Activated naive CD4-positive, alpha-beta T cell treated with anti-CD3 and anti-CD28 coated beads for 36 hours (primary cell): ENCODE results near the gene TLN1. TPM values are rescaled to one million over a fixed set of nuclear protein-coding genes. Genes with fewer than 3 reads are reported as not detected.
A peak's percentile ranks its signal among the peaks of the same experiment; 100 is the strongest.

Experiments
- CTCF ChIA-PET: fragments of 350-600 bp; sonication (Branson Sonifier 250); formaldehyde crosslinking; loops from one replicate; lab custom pipeline; 2021; ENCODE audit warnings: antibody characterized with exemption; lab: Charles Lee
- DNase-seq: peaks from one replicate; pipeline ENCODE4 v3.0.0-alpha.2; 2020
- H3K27ac Mint-ChIP-seq: one replicate; pipeline ENCODE4 v1.8.0; 2021; ENCODE audit warnings: mild to moderate bottlenecking, mixed read lengths
- H3K27me3 Mint-ChIP-seq: one replicate; pipeline ENCODE4 v1.8.0; 2021; ENCODE audit warnings: low read depth, mixed read lengths
- H3K36me3 Mint-ChIP-seq: one replicate; pipeline ENCODE4 v1.8.0; 2021; ENCODE audit warnings: low read depth, mixed read lengths
- H3K4me1 Mint-ChIP-seq: one replicate; pipeline ENCODE4 v1.8.0; 2021; ENCODE audit warnings: low read depth, mixed read lengths
- H3K4me3 Mint-ChIP-seq: one replicate; pipeline ENCODE4 v1.8.0; 2021; ENCODE audit warnings: mild to moderate bottlenecking, moderate library complexity, mixed read lengths
- H3K9me3 Mint-ChIP-seq: one replicate; pipeline ENCODE4 v1.8.0; 2021; ENCODE audit warnings: mixed read lengths
- intact Hi-C: fragments of 100-400 bp; cut with micrococcal nuclease; formaldehyde crosslinking; loops from one replicate; pipeline ENCODE4 v1.15.1; 2023
- total RNA-seq, 2 experiments: library from RNA; stranded (reverse); gene quantifications; one replicate each; pipeline ENCODE4 v1.2.3, GENCODE V29; 2021

Gene TLN1
- total RNA-seq: 100 to 1,000 TPM; 190 TPM

GRCh38 chr9:35732185-35732799 is at the start of gene TLN1, which contains the start of gene CREB3:
Gene TLN1 (minus strand): TSS chr9:35732195. CDS start chr9:35725694, 6,501 bp downstream.
Gene CREB3 (plus strand): TSS chr9:35732666. CDS start chr9:35732773, 107 bp downstream.
- Mint-ChIP-seq H3K36me3 (peaks cover 6% of the 10 kb centered on the region), H3K4me3 (peak within 1 kb of the TSS; percentile 84), H3K9me3 (no peaks in the 10 kb centered on the region), H3K27ac (peak within 1 kb of the TSS; percentile 90), H3K4me1 (peaks cover 16% of the 10 kb centered on the region), H3K27me3 (no peaks in the 10 kb centered on the region)
- intact Hi-C loops: loop anchor here (1.0 to 2.0 kb wide), 11 partner anchors 17 to 661 kb away; partner anchors contain the start of genes ATOSB, GBA2, HINT2 and RGP1
- CTCF ChIA-PET: interaction anchor here (0.6 to 8.9 kb wide), 20 partner anchors 14 to 150 kb away, joined by 3 to 68 read pairs (median 4); partner anchors contain the start of genes ARHGEF39, CCDC107, GBA2 and HINT2
- DNase-seq: peak; percentile 98

- no peak for DNase-seq
- no peak overlapping the region for H3K4me3 Mint-ChIP-seq
- intact Hi-C loops: no loop called here
- H3K27ac Mint-ChIP-seq: no peak overlapping the region
- H3K9me3 Mint-ChIP-seq: no peaks in the 10 kb centered on the region
- H3K36me3 Mint-ChIP-seq: peaks cover 21% of the 10 kb centered on the region
- no peaks in the 10 kb centered on the region for H3K27me3 Mint-ChIP-seq
- CTCF ChIA-PET: interaction anchor here (0.6 to 0.7 kb wide), 2 partner anchors 38 to 412 kb away, joined by 3 to 6 read pairs; no protein-coding TSS in a partner anchor
- H3K4me1 Mint-ChIP-seq: no peaks in the 10 kb centered on the region
These were observed 49.1 kb upstream of the TLN1 start for GRCh38 chr9:35781066-35781465.

- no peaks in the 10 kb centered on the region for H3K27me3 Mint-ChIP-seq
- intact Hi-C loops: no loop called here
- H3K4me1 Mint-ChIP-seq: no peaks in the 10 kb centered on the region
- H3K36me3 Mint-ChIP-seq: peaks cover 10% of the 10 kb centered on the region
- no peak overlapping the region for H3K27ac Mint-ChIP-seq
- H3K9me3 Mint-ChIP-seq: no peaks in the 10 kb centered on the region
- CTCF ChIA-PET: interaction anchor here (0.6 to 2.4 kb wide), 3 partner anchors 10 to 29 kb away, joined by 3 to 11 read pairs (median 3); partner anchors contain the start of genes GBA2 and RGP1
- H3K4me3 Mint-ChIP-seq: no peak overlapping the region
- no peak for DNase-seq
These were observed 46.5 kb upstream of the TLN1 start for GRCh38 chr9:35778496-35778895.

- Mint-ChIP-seq H3K4me1 (no peaks in the 10 kb centered on the region), H3K27ac (no peak overlapping the region), H3K36me3 (peaks cover 5% of the 10 kb centered on the region), H3K9me3 (no peaks in the 10 kb centered on the region), H3K4me3 (no peak overlapping the region), H3K27me3 (no peaks in the 10 kb centered on the region)
- no peak for DNase-seq
- CTCF ChIA-PET: interaction anchor here (1.4 to 1.8 kb wide), 4 partner anchors 14 to 79 kb away, joined by 3 to 5 read pairs (median 4); no protein-coding TSS in a partner anchor
- intact Hi-C loops: no loop called here
These were observed 44.0 kb upstream of the TLN1 start for GRCh38 chr9:35776018-35776417.

- no peak for DNase-seq
- CTCF ChIA-PET: interaction anchor here (0.8 to 1.8 kb wide), 5 partner anchors 12 to 78 kb away, joined by 3 to 5 read pairs (median 4); no protein-coding TSS in a partner anchor
- H3K27me3 Mint-ChIP-seq: no peaks in the 10 kb centered on the region
- peaks cover under 1% of the 10 kb centered on the region for H3K36me3 Mint-ChIP-seq
- no peaks in the 10 kb centered on the region for H3K4me1 Mint-ChIP-seq
- intact Hi-C loops: no loop called here
- no peak overlapping the region for H3K27ac Mint-ChIP-seq
- H3K4me3 Mint-ChIP-seq: no peak overlapping the region
- no peaks in the 10 kb centered on the region for H3K9me3 Mint-ChIP-seq
These were observed 43.1 kb upstream of the TLN1 start for GRCh38 chr9:35774907-35775635.

GRCh38 chr9:35771943-35772342 is 39.9 kb upstream of the TLN1 start:
- Mint-ChIP-seq H3K4me1 (peaks cover 6% of the 10 kb centered on the region), H3K27ac (no peak overlapping the region), H3K9me3 (no peaks in the 10 kb centered on the region), H3K27me3 (no peaks in the 10 kb centered on the region), H3K4me3 (no peak overlapping the region), H3K36me3 (no peaks in the 10 kb centered on the region)
- CTCF ChIA-PET: interaction anchor here (0.6 to 2.5 kb wide), 5 partner anchors 18 to 299 kb away, joined by 3 to 11 read pairs (median 3); no protein-coding TSS in a partner anchor
- DNase-seq: no peak
- intact Hi-C loops: no loop called here

- CTCF ChIA-PET: interaction anchor here (0.6 to 2.5 kb wide), 5 partner anchors 16 to 923 kb away, joined by 3 to 11 read pairs (median 5); no protein-coding TSS in a partner anchor
- H3K36me3 Mint-ChIP-seq: no peaks in the 10 kb centered on the region
These were observed 39.5 kb upstream of the TLN1 start for GRCh38 chr9:35771534-35771933.

GRCh38 chr9:35771075-35771433 is 39.1 kb upstream of the TLN1 start:
- no peak overlapping the region for H3K27ac Mint-ChIP-seq
- H3K36me3 Mint-ChIP-seq: no peaks in the 10 kb centered on the region
- CTCF ChIA-PET: interaction anchor here (0.6 to 2.5 kb wide), 3 partner anchors 15 to 923 kb away, joined by 5 to 11 read pairs (median 5); no protein-coding TSS in a partner anchor
- DNase-seq: no peak
- intact Hi-C loops: no loop called here
- H3K4me1 Mint-ChIP-seq: peaks cover 10% of the 10 kb centered on the region
- no peaks in the 10 kb centered on the region for H3K27me3 Mint-ChIP-seq
- H3K4me3 Mint-ChIP-seq: no peak overlapping the region
- H3K9me3 Mint-ChIP-seq: no peaks in the 10 kb centered on the region

More at GRCh38 chr9:35771534-35771933, 39.5 kb upstream of the TLN1 start:
- Mint-ChIP-seq H3K9me3 (no peaks in the 10 kb centered on the region), H3K27ac (no peak overlapping the region), H3K4me1 (peaks cover 6% of the 10 kb centered on the region), H3K27me3 (no peaks in the 10 kb centered on the region), H3K4me3 (no peak overlapping the region)
- no peak for DNase-seq
- intact Hi-C loops: no loop called here

GRCh38 chr9:35769763-35770162 is 37.8 kb upstream of the TLN1 start:
- Mint-ChIP-seq H3K4me1 (peaks cover 11% of the 10 kb centered on the region), H3K27ac (no peak overlapping the region), H3K9me3 (no peaks in the 10 kb centered on the region), H3K36me3 (no peaks in the 10 kb centered on the region), H3K27me3 (no peaks in the 10 kb centered on the region), H3K4me3 (no peak overlapping the region)
- CTCF ChIA-PET: interaction anchor here (0.7 kb wide), 1 partner anchor 247 kb away, joined by 3 read pairs; no protein-coding TSS in a partner anchor
- intact Hi-C loops: no loop called here
- DNase-seq: no peak

- H3K36me3 Mint-ChIP-seq: peaks cover 4% of the 10 kb centered on the region
- no peak overlapping the region for H3K4me3 Mint-ChIP-seq
- no peak for DNase-seq
- no peaks in the 10 kb centered on the region for H3K27me3 Mint-ChIP-seq
- peaks cover 13% of the 10 kb centered on the region for H3K4me1 Mint-ChIP-seq
- intact Hi-C loops: no loop called here
- no peaks in the 10 kb centered on the region for H3K9me3 Mint-ChIP-seq
- CTCF ChIA-PET: interaction anchor here (0.6 to 1.0 kb wide), 3 partner anchors 19 to 146 kb away, joined by 3 to 4 read pairs (median 3); no protein-coding TSS in a partner anchor
- no peak overlapping the region for H3K27ac Mint-ChIP-seq
These were observed 35.5 kb upstream of the TLN1 start for GRCh38 chr9:35767458-35767857.

- peaks cover 15% of the 10 kb centered on the region for H3K4me1 Mint-ChIP-seq
- CTCF ChIA-PET: interaction anchor here (1.0 kb wide), 1 partner anchor 23 kb away, joined by 4 read pairs; no protein-coding TSS in a partner anchor
- no peaks in the 10 kb centered on the region for H3K9me3 Mint-ChIP-seq
- peaks cover 4% of the 10 kb centered on the region for H3K36me3 Mint-ChIP-seq
- no peak for DNase-seq
- intact Hi-C loops: no loop called here
- no peak overlapping the region for H3K4me3 Mint-ChIP-seq
- no peak overlapping the region for H3K27ac Mint-ChIP-seq
- H3K27me3 Mint-ChIP-seq: no peaks in the 10 kb centered on the region
These were observed 35.0 kb upstream of the TLN1 start for GRCh38 chr9:35766997-35767396.

- peaks cover 8% of the 10 kb centered on the region for H3K36me3 Mint-ChIP-seq
- no peaks in the 10 kb centered on the region for H3K9me3 Mint-ChIP-seq
- H3K27ac Mint-ChIP-seq: no peak overlapping the region
- CTCF ChIA-PET: interaction anchor here (0.9 to 2.3 kb wide), 3 partner anchors 27 to 62 kb away, joined by 3 to 6 read pairs (median 3); no protein-coding TSS in a partner anchor
- no peak overlapping the region for H3K4me3 Mint-ChIP-seq
- no peak for DNase-seq
- intact Hi-C loops: no loop called here
- H3K27me3 Mint-ChIP-seq: no peaks in the 10 kb centered on the region
- peaks cover 26% of the 10 kb centered on the region for H3K4me1 Mint-ChIP-seq
These were observed 31.8 kb upstream of the TLN1 start for GRCh38 chr9:35763803-35764202.
